ENCODE data around the gene GOLIM4. TPM values are rescaled to one million over a fixed set of nuclear protein-coding genes. Genes with fewer than 3 reads are reported as not detected.

GOLIM4 gene
- total and polyA plus RNA-seq, 4 donors: 17.9 to 47.9 (median 32.7) TPM

DNA sequence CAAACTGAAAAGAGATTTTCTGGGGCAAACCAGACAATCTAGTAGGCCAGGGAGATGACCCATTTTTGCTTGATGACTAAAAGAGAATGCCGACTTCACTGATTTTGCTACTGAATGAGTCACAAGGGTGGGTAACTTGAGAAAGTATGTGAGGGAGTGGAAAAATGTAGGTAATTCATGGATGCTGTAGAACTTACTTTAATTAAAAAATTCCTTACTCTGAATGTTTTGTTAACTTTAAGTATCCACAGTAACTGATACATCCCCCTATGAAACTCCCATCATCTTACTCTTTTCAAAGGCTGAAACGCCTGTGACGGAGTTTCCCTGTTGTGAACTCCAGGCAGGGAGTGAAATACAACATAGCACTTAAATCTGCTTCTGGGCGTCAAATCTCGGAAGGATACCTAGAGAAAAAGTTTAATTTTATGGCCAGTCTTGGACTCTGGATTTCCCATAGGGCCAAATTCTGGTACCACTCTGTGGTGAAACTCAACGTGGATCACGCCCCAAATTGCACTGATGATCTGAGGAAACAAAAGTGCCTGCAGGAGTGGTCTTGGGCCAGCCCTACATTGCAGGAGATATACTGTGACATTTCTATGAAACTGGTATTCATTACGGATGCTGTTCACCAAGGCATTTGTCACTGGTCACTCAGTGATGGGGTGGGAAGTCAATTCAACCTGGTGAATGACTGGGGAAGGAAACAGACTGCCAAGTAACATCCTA is 24.0 kb downstream of the GOLIM4 start:
- Histone ChIP-seq H3K27ac (ENCODE audit: low read depth in 1 of 2, low read length in 2 of 2) (no peak overlapping the region), H3K27me3 (ENCODE audit: control insufficient read depth in 4 of 4, insufficient read depth in 4 of 4, low read length in 3 of 4) (no peaks in the 10 kb centered on the region), H3K4me1 (ENCODE audit: control insufficient read depth in 4 of 4, insufficient read depth in 4 of 4, low read length in 3 of 4) (peaks cover 0 to 4% (median under 1%) of the 10 kb centered on the region in 4 donors), H3K9ac (ENCODE audit: low read depth in 1 of 2, low read length in 2 of 2) (no peak overlapping the region), H3K9me3 (ENCODE audit: control insufficient read depth in 4 of 4, low read length in 3 of 4) (no peaks in the 10 kb centered on the region), H3K4me3 (ENCODE audit: low read depth in 1 of 3, low read length in 3 of 3) (no peak overlapping the region), H3K36me3 (ENCODE audit: control insufficient read depth in 4 of 4, insufficient read depth in 3 of 4, low read depth in 1 of 4, low read length in 3 of 4) (no peaks in the 10 kb centered on the region)
- no peak for TF ChIP-seq RXRA (IDR thresholded peaks at IDR 0.05)
- TF ChIP-seq GABPA (IDR thresholded peaks at IDR 0.05 in 1 of 2, conservative IDR thresholded peaks at IDR 0.05 in 1 of 2): no peak
- no peak for TF ChIP-seq HNF4G (IDR thresholded peaks at IDR 0.05)
- no peak for TF ChIP-seq YY1 (IDR thresholded peaks at IDR 0.05)
- TF ChIP-seq, protein P1, sequence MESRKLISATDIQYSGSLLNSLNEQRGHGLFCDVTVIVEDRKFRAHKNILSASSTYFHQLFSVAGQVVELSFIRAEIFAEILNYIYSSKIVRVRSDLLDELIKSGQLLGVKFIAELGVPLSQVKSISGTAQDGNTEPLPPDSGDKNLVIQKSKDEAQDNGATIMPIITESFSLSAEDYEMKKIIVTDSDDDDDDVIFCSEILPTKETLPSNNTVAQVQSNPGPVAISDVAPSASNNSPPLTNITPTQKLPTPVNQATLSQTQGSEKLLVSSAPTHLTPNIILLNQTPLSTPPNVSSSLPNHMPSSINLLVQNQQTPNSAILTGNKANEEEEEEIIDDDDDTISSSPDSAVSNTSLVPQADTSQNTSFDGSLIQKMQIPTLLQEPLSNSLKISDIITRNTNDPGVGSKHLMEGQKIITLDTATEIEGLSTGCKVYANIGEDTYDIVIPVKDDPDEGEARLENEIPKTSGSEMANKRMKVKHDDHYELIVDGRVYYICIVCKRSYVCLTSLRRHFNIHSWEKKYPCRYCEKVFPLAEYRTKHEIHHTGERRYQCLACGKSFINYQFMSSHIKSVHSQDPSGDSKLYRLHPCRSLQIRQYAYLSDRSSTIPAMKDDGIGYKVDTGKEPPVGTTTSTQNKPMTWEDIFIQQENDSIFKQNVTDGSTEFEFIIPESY (IDR thresholded peaks at IDR 0.05): no peak
- TF ChIP-seq FOXA2 (IDR thresholded peaks at IDR 0.05): no peak
- DNase-seq (ENCODE audit: low spot score): no peak
- 83% methylated on average over 8 of the region's 8 CpGs for WGBS

DNA sequence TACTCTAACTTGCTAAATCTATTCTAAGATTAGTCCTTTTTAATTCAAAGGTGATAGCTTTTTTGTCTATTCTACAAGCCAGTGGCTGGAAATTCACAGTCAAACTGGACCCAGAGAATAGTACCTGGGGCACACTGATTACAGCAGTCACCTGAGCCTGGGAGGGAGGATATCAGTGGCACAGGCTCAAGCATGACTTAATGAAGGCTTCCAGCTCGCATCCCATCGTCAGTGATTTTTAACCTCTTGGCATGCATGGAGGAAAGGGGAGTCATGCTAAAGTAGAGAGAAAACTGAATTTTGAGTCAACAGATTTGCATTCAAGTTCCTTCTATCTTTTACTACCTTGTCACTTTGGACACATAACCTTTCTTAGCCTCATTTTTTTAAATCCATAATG is 24.8 kb downstream of the GOLIM4 start:
- TF ChIP-seq, protein P2, sequence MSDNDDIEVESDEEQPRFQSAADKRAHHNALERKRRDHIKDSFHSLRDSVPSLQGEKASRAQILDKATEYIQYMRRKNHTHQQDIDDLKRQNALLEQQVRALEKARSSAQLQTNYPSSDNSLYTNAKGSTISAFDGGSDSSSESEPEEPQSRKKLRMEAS (IDR thresholded peaks at IDR 0.05): no peak
- TF ChIP-seq, protein P3, sequence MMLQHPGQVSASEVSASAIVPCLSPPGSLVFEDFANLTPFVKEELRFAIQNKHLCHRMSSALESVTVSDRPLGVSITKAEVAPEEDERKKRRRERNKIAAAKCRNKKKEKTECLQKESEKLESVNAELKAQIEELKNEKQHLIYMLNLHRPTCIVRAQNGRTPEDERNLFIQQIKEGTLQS (IDR thresholded peaks at IDR 0.05): no peak
- no peak for TF ChIP-seq FOXA2 (IDR thresholded peaks at IDR 0.05)
- TF ChIP-seq, protein P4, sequence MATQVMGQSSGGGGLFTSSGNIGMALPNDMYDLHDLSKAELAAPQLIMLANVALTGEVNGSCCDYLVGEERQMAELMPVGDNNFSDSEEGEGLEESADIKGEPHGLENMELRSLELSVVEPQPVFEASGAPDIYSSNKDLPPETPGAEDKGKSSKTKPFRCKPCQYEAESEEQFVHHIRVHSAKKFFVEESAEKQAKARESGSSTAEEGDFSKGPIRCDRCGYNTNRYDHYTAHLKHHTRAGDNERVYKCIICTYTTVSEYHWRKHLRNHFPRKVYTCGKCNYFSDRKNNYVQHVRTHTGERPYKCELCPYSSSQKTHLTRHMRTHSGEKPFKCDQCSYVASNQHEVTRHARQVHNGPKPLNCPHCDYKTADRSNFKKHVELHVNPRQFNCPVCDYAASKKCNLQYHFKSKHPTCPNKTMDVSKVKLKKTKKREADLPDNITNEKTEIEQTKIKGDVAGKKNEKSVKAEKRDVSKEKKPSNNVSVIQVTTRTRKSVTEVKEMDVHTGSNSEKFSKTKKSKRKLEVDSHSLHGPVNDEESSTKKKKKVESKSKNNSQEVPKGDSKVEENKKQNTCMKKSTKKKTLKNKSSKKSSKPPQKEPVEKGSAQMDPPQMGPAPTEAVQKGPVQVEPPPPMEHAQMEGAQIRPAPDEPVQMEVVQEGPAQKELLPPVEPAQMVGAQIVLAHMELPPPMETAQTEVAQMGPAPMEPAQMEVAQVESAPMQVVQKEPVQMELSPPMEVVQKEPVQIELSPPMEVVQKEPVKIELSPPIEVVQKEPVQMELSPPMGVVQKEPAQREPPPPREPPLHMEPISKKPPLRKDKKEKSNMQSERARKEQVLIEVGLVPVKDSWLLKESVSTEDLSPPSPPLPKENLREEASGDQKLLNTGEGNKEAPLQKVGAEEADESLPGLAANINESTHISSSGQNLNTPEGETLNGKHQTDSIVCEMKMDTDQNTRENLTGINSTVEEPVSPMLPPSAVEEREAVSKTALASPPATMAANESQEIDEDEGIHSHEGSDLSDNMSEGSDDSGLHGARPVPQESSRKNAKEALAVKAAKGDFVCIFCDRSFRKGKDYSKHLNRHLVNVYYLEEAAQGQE (IDR thresholded peaks at IDR 0.05): no peak
- Histone ChIP-seq H3K4me1 (ENCODE audit: control insufficient read depth in 4 of 4, insufficient read depth in 4 of 4, low read length in 3 of 4) (peaks cover 0 to 9% (median 7%) of the 10 kb centered on the region in 4 donors), H3K27ac (ENCODE audit: low read depth in 1 of 2, low read length in 2 of 2) (no peak overlapping the region), H3K4me3 (ENCODE audit: low read depth in 1 of 3, low read length in 3 of 3) (no peak overlapping the region), H3K36me3 (ENCODE audit: control insufficient read depth in 4 of 4, insufficient read depth in 3 of 4, low read depth in 1 of 4, low read length in 3 of 4) (no peaks in the 10 kb centered on the region), H3K9me3 (ENCODE audit: control insufficient read depth in 4 of 4, low read length in 3 of 4) (no peaks in the 10 kb centered on the region), H3K9ac (ENCODE audit: low read depth in 1 of 2, low read length in 2 of 2) (no peak overlapping the region), H3K27me3 (ENCODE audit: control insufficient read depth in 4 of 4, insufficient read depth in 4 of 4, low read length in 3 of 4) (no peaks in the 10 kb centered on the region)
- WGBS: 75% methylated on average over 2 of the region's 2 CpGs
- DNase-seq (ENCODE audit: low spot score): no peak

DNA sequence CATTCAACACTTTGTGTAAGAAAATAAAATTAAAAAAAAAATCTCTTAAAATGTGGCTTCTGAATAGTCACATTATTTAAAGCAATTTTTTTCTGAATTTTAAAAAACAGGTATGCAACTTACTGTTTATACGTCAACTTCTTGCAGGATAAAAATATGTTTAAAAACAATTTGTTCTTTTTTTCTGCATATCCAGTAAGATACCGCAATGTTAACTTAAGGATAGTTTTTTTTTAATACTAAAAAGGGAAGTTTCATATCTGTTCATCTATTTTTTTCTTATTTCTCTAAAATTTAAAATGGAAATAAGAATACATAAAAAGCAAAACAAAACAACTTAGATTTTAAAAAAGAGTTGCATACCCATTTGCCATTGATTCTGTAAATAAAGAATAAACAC is 27.4 kb downstream of the GOLIM4 start:
- WGBS: 87% methylated on average over 2 of the region's 2 CpGs
- H3K27ac ChIP-seq (ENCODE audit: low read depth in 1 of 2, low read length in 2 of 2): no peak overlapping the region
- H3K4me1 ChIP-seq (ENCODE audit: control insufficient read depth in 4 of 4, insufficient read depth in 4 of 4, low read length in 3 of 4): peaks cover 6 to 27% (median 17%) of the 10 kb centered on the region in 4 donors
- no peak overlapping the region for H3K9ac ChIP-seq (ENCODE audit: low read depth in 1 of 2, low read length in 2 of 2)
- DNase-seq (ENCODE audit: low spot score): no peak
- H3K27me3 ChIP-seq (ENCODE audit: control insufficient read depth in 4 of 4, insufficient read depth in 4 of 4, low read length in 3 of 4): no peaks in the 10 kb centered on the region
- TF ChIP-seq HNF4G (IDR thresholded peaks at IDR 0.05): no peak
- TF ChIP-seq JUND (IDR thresholded peaks at IDR 0.05): no peak
- TF ChIP-seq, protein P5, sequence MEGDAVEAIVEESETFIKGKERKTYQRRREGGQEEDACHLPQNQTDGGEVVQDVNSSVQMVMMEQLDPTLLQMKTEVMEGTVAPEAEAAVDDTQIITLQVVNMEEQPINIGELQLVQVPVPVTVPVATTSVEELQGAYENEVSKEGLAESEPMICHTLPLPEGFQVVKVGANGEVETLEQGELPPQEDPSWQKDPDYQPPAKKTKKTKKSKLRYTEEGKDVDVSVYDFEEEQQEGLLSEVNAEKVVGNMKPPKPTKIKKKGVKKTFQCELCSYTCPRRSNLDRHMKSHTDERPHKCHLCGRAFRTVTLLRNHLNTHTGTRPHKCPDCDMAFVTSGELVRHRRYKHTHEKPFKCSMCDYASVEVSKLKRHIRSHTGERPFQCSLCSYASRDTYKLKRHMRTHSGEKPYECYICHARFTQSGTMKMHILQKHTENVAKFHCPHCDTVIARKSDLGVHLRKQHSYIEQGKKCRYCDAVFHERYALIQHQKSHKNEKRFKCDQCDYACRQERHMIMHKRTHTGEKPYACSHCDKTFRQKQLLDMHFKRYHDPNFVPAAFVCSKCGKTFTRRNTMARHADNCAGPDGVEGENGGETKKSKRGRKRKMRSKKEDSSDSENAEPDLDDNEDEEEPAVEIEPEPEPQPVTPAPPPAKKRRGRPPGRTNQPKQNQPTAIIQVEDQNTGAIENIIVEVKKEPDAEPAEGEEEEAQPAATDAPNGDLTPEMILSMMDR (IDR thresholded peaks at IDR 0.05; ENCODE audit: low read depth, low read length, missing input control): no peak
- TF ChIP-seq, protein P4 (IDR thresholded peaks at IDR 0.05): no peak
- H3K36me3 ChIP-seq (ENCODE audit: control insufficient read depth in 4 of 4, insufficient read depth in 3 of 4, low read depth in 1 of 4, low read length in 3 of 4): no peaks in the 10 kb centered on the region
- H3K4me3 ChIP-seq (ENCODE audit: low read depth in 1 of 3, low read length in 3 of 3): no peak overlapping the region
- no peaks in the 10 kb centered on the region for H3K9me3 ChIP-seq (ENCODE audit: control insufficient read depth in 4 of 4, low read length in 3 of 4)

Measured in liver (tissue), 9 donors.